ENCODE results near the gene HSD17B2.
"Not testable (repeated sequence)": the region's sequence is repeated elsewhere in the genome, so short reads cannot be mapped to it uniquely, and the experiment has no call there.

The HSD17B2 gene

DNA sequence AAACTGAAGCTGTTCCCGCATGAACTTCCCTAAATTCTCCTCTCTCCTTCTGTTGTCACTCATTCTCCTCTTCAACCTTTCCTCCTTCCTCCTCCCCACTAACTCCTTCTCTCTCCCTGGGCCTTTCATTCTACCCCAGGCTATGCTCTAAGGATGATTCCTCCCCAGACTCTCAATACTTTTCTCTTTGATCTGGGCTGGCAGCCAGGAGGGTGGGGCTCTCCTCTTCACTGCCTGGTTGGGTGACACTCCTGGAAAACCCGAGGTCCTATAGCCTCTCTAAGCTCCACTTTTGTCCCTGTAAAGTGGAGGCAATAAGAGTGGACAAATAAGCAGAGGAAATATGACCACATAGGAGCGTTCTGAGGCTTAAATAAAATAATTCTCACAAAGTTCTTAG, 46.2 kb downstream of the HSD17B2 start:
- DNase-seq (ENCODE audit: low spot score) = no peak

DNA sequence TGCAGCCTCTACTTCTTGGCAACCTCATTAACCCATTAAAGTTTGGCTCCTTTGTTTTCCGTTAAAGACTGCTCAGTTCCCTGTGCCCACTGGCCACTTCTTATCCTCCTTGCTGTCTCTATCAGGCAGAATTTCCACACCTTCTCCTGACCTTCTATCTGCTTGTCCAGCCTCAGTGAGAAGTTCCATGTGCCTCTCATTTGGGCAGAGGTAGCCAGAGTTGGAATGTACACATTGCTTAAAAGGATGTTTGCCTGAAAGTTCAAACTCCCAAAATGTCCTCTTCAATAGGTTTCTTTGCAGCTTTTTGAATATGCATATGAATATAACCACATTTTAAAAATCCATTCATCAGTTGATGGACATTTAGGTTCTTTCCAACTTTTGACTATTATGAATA, 47.0 kb downstream of the HSD17B2 start:
- no peak for DNase-seq (ENCODE audit: low spot score)

DNA sequence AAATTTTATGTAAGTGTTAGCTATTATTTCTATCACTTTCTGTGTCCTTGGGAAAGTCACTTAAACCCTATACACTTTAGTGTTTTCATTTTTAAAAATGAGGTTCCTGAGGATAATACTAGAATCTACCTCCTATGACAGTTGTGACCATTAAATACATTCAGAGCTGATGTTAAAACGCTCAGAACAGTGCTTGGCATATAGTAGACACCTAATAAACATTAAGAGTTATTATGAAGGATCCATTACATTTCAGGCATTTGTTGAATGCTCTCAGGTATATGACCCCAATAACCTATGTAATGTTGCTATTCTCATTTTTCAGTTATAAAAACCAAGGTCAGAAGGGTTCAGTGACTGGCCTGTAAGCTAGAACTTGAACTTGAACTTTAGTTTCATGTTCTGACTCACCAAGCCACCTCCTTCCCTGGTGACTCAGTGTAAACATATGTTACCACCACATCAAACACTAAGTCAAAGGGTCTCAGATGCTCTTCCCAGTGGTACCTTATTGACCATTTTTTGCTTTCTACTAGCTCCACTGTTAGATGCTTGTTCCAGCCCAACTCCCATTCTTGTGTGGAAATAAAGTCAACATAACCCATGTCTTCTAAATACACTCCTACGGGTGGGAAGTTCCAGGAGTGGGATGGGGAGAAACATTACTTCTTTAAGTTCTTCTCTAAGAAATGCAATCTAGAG, 47.6 kb downstream of the HSD17B2 start:
- no peak for DNase-seq (ENCODE audit: low spot score)

DNA sequence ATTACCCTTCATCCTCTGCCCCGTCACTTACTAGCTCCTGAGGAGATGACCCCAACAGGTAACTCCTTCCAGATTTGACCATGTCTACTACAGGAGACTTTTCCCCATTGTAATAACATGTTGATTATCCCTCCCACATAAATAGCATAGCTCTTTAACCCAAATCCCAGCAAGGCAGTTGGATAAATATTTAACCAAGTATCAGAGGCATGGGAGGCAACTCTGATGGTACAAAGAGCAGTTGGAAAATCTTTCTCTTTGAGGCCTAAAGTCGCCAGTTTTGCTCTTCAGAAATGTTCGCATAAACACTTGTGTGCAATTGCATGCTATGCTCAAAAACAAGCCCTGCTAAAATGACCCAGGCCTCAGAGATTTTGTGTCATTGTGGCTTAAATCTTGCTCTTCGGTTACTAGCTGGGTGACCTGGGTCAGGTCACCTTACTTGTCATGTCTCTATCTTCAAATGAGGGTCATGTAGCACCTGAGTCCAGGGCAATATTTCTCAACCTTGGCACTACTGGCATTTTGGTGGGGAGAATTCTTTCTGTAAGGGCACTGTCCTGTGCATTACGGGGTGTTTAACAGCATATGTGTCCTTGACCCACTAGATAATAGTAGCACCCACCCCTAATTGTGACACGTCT, 48.8 kb downstream of the HSD17B2 start:
- DNase-seq (ENCODE audit: low spot score) = no peak

DNA sequence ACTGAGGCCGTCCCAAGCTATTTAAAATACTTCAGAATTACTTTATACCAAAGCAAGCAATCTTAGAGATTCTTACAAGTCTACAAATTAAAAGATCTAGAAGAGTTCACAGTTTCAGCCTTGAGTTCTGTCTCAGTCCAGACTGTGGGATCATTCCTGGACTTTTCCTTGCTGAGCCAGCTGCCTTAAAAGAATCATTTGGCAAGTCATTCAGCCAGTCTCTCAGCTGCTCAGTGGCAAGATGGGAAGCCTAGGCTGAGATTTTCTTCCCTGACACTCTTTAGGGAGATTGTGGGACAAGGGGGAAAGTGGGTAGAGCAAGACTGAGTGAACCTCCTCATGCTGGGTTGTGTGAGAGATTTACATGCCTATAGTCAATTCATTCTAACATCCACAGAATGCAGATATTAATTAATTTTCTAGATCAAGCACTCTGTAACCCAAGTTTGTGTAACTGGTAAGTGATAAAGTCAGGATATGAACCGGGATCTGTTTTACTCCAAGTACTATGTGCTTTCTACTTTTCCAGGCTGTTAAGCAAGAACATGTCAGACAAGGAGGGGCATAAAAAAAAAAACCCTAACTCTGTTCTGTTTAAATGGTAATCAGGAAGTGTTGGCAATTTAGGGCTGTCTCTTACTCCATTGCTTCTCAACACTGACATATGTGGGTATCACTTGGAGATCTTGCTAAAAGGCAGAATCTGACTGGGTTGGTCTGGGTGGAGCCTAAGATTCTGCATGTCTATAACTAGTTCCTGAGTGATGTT, 50.1 kb downstream of the HSD17B2 start:
- no peak for DNase-seq (ENCODE audit: low spot score)

DNA sequence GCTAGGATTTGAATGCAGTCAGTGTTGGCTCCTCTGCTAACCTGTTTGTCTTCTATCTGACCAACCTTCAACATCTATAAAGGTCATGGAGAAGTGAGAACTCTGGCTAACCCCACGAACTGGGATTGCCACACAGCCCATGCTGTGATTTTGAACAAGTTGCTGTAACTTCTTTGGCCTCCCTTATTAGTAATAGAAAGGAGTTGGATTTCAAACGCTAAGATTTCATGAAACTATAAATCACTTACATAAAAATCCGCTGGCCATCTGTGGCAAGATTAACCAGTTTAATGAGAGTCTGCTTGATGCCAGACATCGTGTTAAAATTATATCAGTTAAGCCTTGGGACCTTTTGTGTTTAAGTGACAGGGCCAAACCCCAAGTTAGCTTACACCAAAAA, 53.4 kb downstream of the HSD17B2 start:
- DNase-seq (ENCODE audit: low spot score) = no peak

DNA sequence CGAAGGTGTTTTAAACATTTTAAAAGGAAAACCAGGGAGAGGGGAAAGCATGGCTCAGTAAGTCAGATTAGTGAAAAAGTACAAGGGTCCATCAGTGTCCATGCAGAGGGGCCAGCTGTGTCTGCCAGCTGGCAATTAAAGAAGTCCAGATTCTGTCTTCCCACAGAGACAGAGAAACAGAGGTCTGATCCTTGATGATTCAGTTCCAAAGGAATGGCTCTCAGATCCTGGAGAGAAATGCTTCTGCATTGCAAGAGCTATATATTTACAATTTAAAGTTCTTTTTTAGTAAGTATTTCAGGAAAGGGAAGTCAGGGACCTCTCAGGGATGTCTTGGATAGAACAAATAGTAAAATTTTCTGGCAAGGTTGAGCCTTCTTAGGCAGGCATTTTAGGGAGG, 56.2 kb downstream of the HSD17B2 start:
- no peak for DNase-seq (ENCODE audit: low spot score)

DNA sequence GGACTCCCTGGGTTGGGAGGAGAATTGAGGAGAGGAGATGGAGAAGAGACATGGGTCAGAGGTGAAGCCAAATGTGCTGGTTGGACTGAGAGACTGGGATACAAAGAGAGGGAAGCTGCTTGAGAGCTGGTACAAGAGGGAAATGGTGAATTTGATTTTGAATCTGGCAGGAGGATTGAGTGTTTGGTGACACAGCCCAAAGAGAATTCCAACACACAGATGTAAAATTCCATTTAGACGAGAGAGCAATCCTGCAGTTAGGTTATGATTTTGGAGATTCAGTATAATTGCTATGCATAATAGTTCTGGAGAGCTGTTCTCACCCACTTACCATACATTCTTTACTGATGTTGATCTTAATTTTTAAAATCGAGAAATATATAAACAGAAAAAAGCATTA, 57.7 kb downstream of the HSD17B2 start:
- no peak for DNase-seq (ENCODE audit: low spot score)

DNA sequence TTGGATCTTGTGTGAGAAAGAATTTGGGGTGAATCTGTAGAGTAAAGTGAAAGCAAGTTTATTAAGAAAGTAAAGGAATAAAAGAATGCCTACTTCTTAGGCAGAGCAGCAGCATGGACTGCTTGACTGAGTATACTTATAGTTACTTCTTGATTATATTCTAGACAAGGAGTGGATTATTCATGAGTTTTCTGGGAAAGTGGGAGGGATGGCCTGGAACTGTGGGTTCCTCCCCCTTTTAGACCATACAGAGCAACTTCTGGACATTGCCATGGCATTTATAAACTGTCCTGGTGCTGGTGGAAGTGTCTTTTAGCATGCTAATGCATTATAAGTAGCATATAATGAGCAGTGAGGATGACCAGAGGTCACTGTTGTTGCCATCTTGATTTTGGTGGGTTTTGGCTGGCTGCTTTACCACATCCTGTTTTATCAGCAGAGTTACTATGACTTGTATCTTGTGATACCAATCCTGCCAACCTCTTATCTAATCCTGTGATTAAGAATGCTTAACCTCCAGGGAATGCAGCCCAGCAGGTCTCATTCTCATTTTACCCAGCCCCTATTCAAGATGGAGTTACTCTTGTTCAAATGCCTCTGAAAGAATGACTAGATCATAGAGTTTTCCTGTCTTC, 58.7 kb downstream of the HSD17B2 start:
- no peak for DNase-seq (ENCODE audit: low spot score)

DNA sequence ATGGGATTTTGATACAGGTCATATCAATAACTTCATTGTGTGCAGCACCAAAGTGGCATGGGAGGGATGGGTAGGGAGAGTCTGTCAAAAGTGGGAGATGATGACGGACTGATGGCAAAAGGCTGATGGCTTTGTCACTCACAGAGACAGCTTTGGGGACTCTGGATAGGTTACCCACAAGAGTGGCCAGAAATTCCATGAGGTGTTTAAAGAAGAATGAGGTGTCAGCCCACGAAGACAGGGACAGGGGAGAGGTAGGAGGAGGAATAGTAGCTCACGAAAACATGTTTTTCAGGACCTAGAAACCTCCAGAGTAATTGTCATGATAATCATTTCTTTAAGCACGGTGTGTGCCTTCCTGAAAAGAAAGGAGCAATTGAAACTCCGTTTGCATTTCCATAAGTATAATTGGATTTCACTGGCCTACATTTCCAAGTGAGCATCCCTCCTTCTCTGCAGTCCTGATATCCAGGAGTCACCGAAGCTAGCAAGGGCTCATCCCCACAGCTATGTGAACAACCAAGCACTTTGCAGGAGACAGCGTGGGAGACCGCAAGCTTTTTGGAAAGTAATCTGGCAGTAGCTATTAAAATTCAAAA, 60.0 kb downstream of the HSD17B2 start:
- DNase-seq (ENCODE audit: low spot score) = no peak

DNA sequence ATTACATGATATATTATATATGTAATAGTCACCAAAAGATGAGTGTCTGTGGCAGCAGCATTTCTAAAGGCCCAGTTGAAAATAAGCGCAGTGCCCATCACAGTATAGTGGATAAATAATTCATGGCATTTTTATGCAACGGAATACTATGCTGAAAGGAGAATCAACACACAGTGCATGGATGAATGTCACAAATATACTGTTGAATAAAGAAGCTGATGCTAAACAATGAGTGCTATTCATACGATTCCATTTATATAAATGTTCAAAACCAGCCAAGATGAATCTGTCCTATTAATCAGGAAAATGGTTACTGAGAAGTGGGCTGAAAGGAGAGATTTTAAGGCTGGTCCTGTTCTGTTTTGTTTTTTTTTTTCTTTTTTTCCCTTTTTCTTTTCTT, 61.6 kb downstream of the HSD17B2 start:
- no peak for DNase-seq (ENCODE audit: low spot score)

DNA sequence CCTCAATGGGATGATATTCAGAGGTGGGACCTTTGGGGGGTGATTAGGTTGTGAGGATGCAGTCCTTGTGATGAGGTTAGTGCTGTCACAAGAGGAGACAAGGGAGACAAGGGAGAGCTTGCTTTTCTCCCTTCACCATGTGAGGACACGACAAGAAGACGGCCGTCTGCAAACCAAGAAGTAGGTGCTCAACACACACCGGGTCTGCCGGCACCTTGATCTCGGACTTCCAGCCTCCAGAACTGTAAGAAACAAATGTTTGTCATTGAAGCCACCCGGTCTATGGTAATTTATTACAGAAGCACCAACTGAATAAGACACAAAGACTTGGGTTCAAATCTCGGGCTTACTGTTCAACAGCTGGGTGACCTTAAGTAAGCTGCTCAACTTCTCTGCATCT, 70.1 kb downstream of the HSD17B2 start:
- no peak for DNase-seq (ENCODE audit: low spot score)

DNA sequence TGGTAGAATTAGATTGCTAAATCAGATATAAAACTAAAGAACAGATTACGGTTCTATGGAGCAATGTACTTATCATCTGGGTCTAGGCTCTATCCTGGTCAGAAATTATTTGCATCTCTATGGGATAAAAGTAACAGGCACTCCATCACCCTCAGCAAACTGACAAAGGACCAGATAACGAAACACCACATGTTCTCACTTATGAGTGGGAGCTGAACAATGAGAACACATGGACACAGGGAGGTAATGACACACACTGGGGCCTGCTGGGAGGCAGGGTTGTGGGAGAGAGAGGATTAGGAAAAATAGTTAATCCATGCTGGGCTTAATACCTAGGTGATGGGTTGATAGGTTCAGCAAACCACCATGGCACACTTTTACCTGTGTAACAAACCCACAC, 73.0 kb downstream of the HSD17B2 start:
- no peak for DNase-seq (ENCODE audit: low spot score)

DNA sequence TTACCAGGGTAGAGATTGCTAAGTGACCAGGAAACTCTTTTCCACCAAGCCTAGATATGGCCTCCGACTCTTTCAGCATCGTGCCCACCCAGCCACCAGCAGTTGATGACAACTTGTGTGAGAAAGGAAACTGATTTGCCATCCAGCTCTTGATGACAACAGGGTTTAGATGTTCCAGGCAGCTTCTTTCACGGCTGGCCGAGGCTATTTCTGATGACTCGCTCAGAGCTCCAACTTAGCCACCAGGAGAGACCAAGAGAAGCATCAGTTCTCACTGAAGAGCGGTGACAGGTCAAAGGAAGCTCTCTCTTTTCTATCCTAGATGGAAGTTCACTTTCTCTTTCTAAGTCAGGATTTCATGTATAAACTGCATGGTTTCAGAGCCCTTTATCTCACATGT, 73.7 kb downstream of the HSD17B2 start:
- DNase-seq (ENCODE audit: low spot score) = no peak

DNA sequence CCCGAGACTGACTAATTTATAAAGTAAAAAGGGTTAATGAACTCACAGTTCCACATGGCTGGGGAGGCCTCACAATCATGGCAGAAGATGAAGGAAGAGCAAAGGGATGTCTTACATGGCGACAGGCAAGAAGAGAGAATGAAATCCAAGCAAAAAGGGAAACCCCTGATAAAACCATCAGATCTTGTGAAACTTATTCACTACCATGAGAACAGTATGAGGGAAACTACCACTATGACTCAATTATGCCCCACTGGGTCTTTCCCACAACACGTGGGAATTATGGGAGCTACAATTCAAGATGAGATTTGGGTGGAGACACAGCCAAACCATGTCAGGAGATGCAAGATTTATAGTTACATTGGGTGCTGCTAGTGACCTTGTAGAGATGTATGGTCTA, 74.2 kb downstream of the HSD17B2 start:
- DNase-seq (ENCODE audit: low spot score) = not testable (repeated sequence)

DNA sequence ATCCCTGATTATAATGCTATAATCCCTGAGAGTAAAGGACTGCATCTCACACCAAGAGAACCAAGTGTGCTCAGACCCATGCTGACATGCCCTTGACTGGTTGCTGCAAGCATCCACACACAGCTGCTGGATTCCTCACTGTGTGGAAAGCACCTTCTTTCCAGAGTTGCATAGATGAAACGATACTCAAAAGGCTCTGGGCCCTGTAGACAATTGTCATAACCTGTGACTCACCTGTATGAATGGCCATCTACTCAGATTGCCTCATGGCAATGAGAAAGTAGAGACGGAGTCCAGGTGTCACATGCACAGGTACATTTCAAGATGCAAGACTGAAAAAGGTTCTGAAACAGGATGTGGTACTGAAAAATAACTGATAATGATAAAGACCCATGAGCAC, 76.9 kb downstream of the HSD17B2 start:
- no peak for DNase-seq (ENCODE audit: low spot score)

DNA sequence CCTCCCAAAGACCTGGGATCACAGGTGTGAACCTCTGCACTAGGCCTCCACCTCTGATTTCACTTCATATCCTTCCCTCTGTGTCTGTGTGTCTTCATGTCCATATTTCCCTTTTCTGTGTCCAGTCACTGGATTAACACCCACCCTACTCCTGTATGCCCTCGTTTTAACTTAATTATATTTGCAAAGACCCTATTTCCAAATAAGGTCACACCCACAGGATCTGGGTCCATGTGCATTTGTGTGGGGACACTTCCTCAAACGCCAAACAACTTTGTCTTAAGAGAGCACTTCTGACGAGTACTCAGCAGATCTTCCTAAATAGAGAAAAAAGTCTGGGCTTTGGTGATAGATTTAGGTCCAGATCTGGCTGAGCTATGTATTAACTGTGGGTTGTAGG, 78.7 kb downstream of the HSD17B2 start:
- no peak for DNase-seq (ENCODE audit: low spot score)

DNA sequence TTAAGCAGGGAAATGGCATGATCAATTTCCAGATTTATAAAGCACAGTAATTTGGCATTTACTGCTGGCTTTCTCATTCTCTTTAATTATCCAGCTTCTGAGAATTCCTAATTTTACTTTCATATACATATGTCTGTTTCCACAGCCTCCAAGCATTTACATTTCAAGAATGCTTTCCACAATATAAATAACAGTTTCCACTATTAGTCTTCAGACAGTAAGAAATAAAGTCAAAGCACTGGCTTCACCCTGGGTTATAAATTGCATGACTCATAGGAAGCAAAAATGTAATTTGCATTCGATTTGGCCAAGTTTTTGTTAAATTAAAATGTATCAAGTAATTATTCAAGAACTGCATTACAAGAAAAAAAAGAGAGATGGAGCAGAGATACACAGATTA, 81.5 kb downstream of the HSD17B2 start:
- no peak for DNase-seq (ENCODE audit: low spot score)

DNA sequence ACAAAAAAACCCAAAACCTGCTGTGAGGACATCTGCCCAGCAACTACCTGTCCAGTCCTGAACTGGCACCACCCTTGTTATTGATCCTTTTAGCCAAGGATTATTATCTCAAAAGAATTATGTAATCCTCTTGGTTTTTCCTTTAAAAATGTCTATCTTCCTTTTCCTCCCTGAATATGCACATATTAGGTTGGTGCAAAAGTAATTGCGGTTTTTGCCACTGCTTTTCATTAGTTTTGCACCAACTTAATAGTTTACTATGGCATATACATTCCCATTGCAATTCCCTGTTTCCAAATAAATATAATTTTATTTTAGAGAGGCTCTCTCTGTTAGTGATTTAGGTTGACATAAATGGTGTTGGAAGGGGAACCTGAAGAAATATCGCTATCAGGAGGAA, 83.7 kb downstream of the HSD17B2 start:
- no peak for DNase-seq (ENCODE audit: low spot score)

DNA sequence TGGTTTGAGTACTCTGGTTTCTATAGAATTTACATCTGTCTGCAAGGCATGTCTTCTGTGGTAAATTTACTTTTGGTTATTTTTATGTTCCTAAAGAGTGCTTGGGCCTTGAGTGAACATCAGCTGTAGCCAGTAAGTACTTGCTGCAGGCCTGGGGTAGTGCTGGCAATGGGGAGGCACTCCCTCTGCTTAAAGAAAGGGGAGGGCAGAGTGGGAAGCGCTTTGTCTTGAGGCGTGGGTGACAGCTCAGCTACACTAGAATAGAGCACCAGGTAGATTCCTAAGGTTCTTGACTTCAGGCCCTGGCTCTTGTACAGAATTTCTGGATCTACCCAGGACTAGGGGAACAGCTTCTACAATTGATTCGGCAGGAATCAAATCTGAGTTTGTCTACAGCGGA, 84.4 kb downstream of the HSD17B2 start:
- no peak for DNase-seq (ENCODE audit: low spot score)

DNA sequence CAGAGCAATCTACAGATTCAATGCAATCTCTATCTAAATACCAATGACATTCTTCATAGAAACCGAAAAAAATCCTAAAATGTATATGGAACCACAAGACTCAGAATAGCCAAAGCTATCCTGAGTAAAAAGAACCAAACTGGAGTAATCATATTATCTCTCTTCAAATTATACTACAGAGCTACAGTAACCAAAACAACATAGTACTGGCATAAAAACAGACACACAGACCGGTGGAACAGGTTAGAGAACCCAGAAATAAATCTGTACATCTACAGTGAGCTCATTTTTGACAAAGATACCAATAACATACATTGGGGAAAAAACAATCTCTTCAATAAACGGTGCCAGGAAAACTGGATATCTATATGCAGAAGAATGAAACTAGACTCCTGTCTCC, 89.6 kb downstream of the HSD17B2 start:
- DNase-seq (ENCODE audit: low spot score) = no peak

DNA sequence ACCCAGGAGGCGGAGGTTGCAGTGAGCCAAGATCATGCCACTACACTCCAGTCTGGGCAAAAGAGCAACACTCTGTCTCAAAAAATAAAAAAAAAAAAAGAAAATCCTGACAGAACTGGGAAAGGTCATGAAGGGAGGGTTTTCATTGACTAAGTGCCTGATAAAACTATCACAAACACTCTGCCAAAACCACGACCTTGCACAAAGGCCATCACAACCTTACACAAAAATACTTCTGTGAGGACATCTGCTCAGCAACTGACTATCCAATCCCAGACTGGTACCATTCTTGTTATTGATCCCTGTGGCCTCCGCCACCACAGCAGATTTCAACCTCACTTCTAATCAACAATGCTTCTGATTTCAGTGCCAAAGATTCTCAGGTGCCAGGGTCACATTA, 94.8 kb downstream of the HSD17B2 start:
- no peak for DNase-seq (ENCODE audit: low spot score)

DNA sequence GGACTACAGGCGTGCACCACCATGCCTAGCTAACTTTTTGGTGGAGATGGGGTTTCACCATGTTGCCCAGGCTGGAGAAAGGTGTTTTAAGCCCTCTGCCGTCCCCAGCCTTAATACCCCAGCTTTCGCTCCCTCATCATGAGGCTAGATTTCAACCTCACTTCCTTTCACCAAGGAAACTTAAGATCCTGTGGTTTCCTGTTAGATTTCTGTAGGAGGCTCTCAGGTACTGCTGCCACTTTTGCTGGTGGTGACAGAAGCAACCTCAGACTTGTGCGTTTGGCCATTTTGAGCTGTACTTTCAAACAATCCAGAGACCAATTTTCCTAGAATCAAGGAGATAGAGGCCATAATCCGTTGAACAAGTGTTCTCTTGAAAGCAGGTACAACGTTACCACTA, 98.7 kb downstream of the HSD17B2 start:
- no peak for DNase-seq (ENCODE audit: low spot score)

Data from HuH-7.5 (cell line).